ENCODE data around the gene ZNF469.

Gene ZNF469

GRCh38 chr16:88423448-88423850 is 40.7 kb downstream of the ZNF469 start:
- TF ChIP-seq CTCF (IDR thresholded peaks at IDR 0.05; ENCODE audit: low read depth, low read length): no peak
- no peak for DNase-seq (ENCODE audit: extremely low read depth, low read depth)

- TF ChIP-seq CTCF (IDR thresholded peaks at IDR 0.05; ENCODE audit: low read depth, low read length): no peak
- DNase-seq (ENCODE audit: extremely low read depth, low read depth): no peak
These were observed 42.0 kb downstream of the ZNF469 start for GRCh38 chr16:88424587-88425235.

GRCh38 chr16:88426018-88426417 is 43.3 kb downstream of the ZNF469 start:
- TF ChIP-seq CTCF (IDR thresholded peaks at IDR 0.05; ENCODE audit: low read depth, low read length): no peak
- DNase-seq (ENCODE audit: extremely low read depth, low read depth): no peak

GRCh38 chr16:88427376-88427775 is 44.6 kb downstream of the ZNF469 start:
- TF ChIP-seq CTCF (IDR thresholded peaks at IDR 0.05; ENCODE audit: low read depth, low read length): no peak
- no peak for DNase-seq (ENCODE audit: extremely low read depth, low read depth)

GRCh38 chr16:88428156-88428555 is 45.4 kb downstream of the ZNF469 start:
- no peak for TF ChIP-seq CTCF (IDR thresholded peaks at IDR 0.05; ENCODE audit: low read depth, low read length)
- DNase-seq (ENCODE audit: extremely low read depth, low read depth): no peak

- DNase-seq (ENCODE audit: extremely low read depth, low read depth): no peak
- peak; percentile 1 for TF ChIP-seq CTCF (IDR thresholded peaks at IDR 0.05; ENCODE audit: low read depth, low read length)
These were observed 46.0 kb downstream of the ZNF469 start for GRCh38 chr16:88428616-88429386.

- no peak for DNase-seq (ENCODE audit: extremely low read depth, low read depth)
- TF ChIP-seq CTCF (IDR thresholded peaks at IDR 0.05; ENCODE audit: low read depth, low read length): no peak
These were observed 46.8 kb downstream of the ZNF469 start for GRCh38 chr16:88429387-88430184.
